Measurements from ENCODE around the gene NNT.
"Not testable (repeated sequence)": the region's sequence is repeated elsewhere in the genome, so short reads cannot be mapped to it uniquely, and the experiment has no call there.

The NNT gene

DNA sequence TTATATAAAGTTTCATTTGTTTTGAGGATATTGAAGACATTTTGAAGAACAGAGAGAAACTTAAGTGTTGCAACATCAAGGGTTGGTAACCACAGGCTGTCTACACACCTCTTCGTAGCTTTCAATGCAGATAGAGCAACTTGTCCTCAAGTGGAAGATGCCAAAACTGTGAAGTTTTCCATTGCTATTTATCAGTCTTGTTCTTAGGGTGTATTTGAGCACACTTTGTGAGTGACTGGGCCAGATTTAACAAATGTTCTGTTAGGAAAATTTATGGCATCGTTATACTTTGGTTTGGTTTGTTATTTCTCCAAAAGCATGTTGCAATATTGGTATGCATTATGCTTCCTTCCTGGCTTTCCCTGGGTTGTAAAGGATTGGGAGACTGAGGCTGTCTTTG is 31.6 kb downstream of the NNT start:
- no peak for DNase-seq

DNA sequence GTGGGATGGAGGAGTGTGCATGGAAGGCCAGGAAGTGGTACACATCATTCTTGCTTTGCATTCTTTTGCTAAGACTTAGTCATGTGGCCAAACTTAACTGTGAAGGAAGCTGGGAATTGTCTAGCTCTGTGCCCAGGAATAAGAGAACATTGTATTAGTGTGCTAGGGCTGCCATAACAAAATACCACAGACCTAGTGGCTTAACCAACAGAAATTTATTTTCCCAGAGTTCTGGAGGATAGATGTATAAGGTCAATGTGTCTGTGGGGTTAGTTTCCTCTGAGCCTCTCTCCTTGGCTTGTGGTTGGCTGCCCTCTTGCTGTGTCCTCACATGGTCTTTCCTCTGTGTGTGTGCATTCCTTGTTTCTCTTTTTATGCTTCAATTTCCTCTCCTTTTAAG is 32.4 kb downstream of the NNT start:
- DNase-seq, result no peak

GRCh38 chr5:43636076-43636475 is 33.1 kb downstream of the NNT start:
- DNase-seq, result no peak

DNA sequence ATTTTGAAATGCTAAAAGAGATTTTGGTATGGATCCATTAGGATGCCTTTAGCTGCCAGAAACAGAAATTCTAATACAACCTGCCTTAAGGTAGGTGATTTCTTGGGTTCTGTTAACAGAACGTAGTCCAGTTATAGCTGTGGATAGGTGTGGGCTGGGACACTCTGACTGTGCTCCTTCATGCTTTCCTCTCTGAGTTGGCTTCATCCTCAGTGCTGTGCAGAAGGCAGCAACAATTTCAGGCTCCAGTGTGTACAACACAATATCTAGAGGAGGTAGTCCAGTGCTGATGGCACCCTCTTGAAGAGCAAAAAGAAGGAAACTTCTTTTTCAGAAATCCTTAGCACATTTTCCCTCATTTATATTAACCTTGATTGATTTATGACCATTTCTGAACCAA is 34.4 kb downstream of the NNT start:
- DNase-seq, result no peak

DNA sequence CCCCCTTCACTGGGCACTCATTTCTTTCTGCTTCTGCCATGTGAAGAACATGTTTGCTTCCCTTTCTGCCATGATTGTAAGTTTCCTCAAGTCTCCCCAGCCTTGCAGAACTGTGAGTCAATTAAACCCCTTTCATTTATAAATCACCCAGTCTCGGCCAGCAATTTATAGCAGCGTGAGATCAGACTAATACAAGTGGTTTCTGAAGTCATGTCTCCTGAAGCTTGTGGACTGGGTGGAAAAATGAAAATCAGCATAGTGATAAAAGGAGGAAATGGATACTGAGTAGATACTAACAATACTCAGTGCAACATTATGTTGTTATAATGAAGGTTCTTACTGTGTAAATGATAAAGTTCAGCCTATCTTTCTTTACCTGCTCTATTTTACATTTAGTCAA is 35.1 kb downstream of the NNT start:
- DNase-seq, result no peak

- no peak for DNase-seq
Measured at GRCh38 chr5:43638546-43638945, 35.6 kb downstream of the NNT start.

GRCh38 chr5:43639566-43639965 is 36.6 kb downstream of the NNT start:
- DNase-seq, result no peak

GRCh38 chr5:43642428-43642827 is 39.4 kb downstream of the NNT start:
- no peak for DNase-seq

GRCh38 chr5:43643327-43643726 is 40.3 kb downstream of the NNT start:
- DNase-seq, result no peak

GRCh38 chr5:43643750-43644149 is 40.8 kb downstream of the NNT start:
- no peak for DNase-seq

DNA sequence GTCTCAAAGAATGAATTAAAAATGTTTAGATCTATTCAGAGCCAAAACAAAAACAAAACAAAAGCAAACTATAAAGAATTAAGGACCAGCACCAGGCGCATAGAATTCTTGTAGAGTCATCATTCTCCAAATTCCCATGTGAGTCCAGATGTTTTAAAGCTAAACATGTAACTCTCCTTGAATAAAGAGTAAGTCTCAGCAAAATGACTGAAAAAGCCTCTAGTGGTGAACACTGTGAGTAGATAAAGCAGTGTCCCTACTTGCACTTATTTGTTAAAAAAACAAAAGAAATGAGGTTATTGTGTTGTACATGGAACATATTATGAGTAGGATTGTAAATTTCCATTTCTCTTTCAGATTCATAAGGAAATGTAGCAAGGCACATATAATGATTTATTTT is 44.0 kb downstream of the NNT start:
- DNase-seq, result no peak

DNA sequence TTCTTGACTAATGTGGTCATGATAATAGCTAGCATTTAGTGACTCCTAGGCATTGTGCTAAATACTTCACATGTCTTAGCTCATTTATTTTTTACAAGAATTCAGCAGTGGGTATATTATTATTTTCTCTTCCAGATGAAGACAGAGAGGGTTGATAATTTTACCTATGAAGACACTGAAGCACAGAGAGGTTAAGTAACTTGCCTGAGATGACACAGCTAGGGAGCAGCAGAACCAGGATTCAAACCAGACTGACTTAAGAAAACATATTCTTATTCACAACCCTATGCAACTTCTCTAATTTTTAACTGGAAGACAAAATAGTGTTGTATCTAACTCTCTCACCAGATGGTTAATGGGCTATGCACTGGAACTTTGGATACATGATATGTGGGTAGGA is 44.8 kb downstream of the NNT start:
- DNase-seq, result no peak

- DNase-seq, result no peak
Measured at GRCh38 chr5:43648499-43649124, 45.6 kb downstream of the NNT start.

- no peak for DNase-seq
Measured at GRCh38 chr5:43649256-43649655, 46.3 kb downstream of the NNT start.

DNA sequence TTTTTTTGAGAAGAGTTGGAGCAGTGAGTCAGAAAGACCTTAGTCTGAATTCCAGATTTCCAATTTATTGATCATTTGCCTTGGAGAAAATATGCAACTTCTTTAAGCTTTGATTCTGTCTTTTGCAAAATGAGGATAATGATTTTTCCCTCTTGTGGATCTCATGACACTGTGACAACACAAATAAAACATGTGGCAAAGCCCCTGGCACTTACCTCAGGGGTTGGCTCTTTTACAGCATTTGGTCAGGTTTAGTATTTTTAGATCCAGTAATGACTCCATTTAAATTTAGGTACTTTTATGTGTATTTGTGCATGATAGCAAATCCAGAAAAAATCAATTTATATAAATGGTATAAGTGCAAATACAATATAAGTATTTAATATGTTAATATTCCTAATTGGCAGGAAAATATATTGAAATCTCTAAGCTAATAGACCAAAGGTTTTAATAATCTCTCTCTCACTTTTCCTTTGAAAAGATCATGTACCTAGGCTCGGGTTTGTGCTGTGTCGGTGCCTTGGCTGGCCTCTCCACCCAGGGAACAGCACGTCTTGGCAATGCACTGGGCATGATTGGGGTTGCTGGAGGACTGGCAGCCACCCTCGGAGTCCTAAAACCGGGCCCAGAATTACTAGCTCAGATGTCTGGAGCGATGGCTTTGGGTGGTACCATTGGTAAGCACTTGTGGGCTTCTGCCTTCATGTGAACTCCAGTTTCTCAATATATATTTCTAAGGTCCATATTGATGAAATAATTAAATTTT is 49.7 kb downstream of the NNT start:
- DNase-seq, result no peak

- no peak for DNase-seq
Measured at GRCh38 chr5:43658509-43658908, 55.5 kb downstream of the NNT start.

DNA sequence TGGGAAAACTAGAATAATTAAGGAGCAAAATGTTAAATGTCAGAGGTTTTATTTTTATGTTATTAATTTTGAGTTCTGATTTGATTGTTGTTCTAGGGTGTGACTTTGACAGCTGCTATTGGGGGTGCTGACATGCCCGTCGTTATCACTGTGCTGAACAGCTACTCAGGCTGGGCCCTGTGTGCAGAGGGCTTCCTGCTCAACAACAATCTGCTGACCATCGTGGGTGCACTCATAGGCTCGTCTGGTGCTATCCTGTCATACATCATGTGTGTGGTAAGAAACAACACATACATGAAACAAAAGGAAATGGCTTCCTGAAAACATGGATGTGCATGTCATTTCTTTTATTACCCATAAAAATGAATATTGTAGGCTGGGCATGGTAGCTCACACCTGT is 56.1 kb downstream of the NNT start:
- no peak for DNase-seq

DNA sequence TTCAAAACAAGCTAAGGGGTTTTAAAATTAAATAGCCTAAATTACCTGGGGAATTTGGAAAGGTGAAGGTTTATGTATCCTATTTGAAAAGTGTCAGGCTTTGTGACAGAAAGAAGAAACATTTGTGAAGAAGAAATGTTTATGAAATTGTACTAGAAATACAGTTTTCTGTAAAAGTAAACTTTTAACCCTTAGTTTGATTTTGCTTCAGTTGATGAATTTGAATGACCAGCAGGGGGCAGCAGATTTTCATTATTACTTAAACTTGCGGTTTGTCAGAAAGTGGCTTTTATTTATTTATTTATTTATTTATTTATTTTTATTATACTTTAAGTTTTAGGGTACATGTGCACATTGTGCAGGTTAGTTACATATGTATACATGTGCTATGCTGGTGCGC is 58.1 kb downstream of the NNT start:
- DNase-seq, result peak; percentile 51

DNA sequence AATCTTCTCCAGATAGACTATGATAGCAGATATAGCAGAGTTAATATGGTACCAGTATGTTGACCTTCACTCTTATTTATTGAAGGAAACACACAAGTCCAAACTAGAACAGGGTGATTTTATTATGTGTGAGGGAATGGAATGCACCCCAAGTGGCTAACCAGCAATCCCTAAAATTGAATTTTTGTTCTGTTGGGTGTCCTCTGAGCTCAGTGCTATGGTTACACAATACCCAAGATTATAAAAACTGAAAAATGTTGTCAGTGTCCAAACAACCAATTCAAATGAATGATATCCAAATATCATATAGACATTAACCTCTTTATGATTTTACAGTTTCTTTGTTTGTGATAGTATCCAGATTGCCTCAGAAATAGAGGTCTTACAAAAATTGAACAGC is 60.9 kb downstream of the NNT start:
- no peak for DNase-seq

- DNase-seq, result no peak
Measured at GRCh38 chr5:43664501-43665040, 61.6 kb downstream of the NNT start.

- DNase-seq, result not testable (repeated sequence)
Measured at GRCh38 chr5:43665749-43666148, 62.8 kb downstream of the NNT start.

GRCh38 chr5:43666728-43667127 is 63.7 kb downstream of the NNT start:
- not testable (repeated sequence) for DNase-seq

GRCh38 chr5:43667379-43667778 is 64.4 kb downstream of the NNT start:
- not testable (repeated sequence) for DNase-seq

- DNase-seq, result no peak
Measured at GRCh38 chr5:43674536-43674935, 71.6 kb downstream of the NNT start.

DNA sequence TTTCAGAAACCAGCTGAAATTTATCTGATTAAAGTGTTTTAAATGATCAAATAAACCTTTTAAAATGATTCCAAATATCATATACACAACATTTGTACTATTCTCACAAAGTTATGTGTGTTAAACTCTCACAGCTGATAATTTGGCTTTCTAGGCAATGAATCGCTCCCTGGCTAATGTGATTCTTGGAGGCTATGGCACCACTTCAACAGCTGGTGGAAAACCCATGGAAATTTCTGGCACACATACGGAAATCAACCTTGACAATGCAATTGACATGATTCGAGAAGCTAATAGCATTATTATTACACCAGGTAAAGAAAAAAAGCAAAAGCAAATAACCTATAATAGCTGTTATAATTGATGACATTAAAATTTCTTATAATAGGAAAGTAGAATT is 72.4 kb downstream of the NNT start:
- no peak for DNase-seq

All from DMS53 (cell line).